ENCODE results near the gene IFITM5.

IFITM5 gene

DNA sequence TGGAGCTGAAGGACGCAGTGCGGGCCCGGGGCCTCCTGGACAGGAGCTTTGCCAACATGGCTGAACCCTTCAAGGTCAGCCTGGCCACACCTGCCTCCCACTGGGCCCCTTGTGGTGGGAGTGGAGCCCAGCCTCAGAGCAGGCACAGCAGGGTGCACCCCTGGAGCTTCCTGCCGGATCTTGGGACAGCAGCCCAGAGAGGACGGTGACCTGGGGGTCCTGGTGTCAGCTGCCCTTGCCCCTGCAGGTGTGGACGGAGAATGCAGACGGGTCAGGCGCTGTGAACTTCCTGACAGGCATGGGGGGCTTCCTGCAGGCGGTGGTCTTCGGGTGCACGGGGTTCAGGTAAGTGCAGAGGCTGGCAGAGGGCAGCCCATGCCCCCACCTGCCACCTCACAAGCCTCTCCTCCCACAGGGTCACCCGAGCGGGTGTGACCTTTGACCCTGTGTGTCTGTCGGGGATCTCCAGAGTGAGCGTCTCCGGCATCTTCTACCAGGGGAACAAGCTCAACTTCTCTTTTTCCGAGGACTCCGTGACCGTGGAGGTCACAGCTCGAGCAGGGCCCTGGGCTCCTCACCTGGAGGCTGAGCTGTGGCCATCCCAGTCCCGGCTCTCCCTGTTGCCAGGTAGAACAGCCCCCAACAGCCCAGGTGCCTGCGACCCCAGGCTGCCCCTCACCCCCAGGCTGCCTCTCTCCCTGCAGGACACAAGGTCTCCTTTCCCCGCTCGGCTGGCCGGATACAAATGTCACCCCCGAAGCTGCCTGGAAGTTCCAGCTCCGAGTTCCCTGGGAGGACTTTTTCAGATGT is 5.3 kb downstream of the IFITM5 start:
- TF ChIP-seq GLIS1 (tag by site-specific recombination; IDR thresholded peaks at IDR 0.05) = peak; percentile 60
- no peak for TF ChIP-seq ZNF473 (tag by site-specific recombination; IDR thresholded peaks at IDR 0.05)
- TF ChIP-seq, protein P1, sequence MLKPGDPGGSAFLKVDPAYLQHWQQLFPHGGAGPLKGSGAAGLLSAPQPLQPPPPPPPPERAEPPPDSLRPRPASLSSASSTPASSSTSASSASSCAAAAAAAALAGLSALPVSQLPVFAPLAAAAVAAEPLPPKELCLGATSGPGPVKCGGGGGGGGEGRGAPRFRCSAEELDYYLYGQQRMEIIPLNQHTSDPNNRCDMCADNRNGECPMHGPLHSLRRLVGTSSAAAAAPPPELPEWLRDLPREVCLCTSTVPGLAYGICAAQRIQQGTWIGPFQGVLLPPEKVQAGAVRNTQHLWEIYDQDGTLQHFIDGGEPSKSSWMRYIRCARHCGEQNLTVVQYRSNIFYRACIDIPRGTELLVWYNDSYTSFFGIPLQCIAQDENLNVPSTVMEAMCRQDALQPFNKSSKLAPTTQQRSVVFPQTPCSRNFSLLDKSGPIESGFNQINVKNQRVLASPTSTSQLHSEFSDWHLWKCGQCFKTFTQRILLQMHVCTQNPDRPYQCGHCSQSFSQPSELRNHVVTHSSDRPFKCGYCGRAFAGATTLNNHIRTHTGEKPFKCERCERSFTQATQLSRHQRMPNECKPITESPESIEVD (tag by site-specific recombination; IDR thresholded peaks at IDR 0.05) = no peak
- no peak for TF ChIP-seq ZNF544 (tag by site-specific recombination; IDR thresholded peaks at IDR 0.05)
- TF ChIP-seq ZIC2 (tag by site-specific recombination; IDR thresholded peaks at IDR 0.05) = peak; percentile 58
- 0 out of 2 replicates have a peak, but pooled peaks have one; percentile 42 for TF ChIP-seq BCL11B (tag by site-specific recombination; IDR thresholded peaks at IDR 0.05; ENCODE audit: low read depth)
- TF ChIP-seq HOXA7 (CRISPR knock-in tag; IDR thresholded peaks at IDR 0.05; ENCODE audit: borderline replicate concordance) = no peak
- TF ChIP-seq EGR2 (tag by site-specific recombination; IDR thresholded peaks at IDR 0.05; ENCODE audit: low read depth) = no peak
- TF ChIP-seq, protein P2, sequence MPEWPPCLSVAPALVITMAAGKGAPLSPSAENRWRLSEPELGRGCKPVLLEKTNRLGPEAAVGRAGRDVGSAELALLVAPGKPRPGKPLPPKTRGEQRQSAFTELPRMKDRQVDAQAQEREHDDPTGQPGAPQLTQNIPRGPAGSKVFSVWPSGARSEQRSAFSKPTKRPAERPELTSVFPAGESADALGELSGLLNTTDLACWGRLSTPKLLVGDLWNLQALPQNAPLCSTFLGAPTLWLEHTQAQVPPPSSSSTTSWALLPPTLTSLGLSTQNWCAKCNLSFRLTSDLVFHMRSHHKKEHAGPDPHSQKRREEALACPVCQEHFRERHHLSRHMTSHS (tag by site-specific recombination; IDR thresholded peaks at IDR 0.05) = no peak
- no peak for TF ChIP-seq ZNF658 (tag by site-specific recombination; IDR thresholded peaks at IDR 0.05)
- TF ChIP-seq ZFP3 (tag by site-specific recombination; IDR thresholded peaks at IDR 0.05; ENCODE audit: low read depth) = no peak
- no peak for TF ChIP-seq ZSCAN4 (tag by site-specific recombination; IDR thresholded peaks at IDR 0.05)
- TF ChIP-seq ZNF19 (tag by site-specific recombination; IDR thresholded peaks at IDR 0.05; ENCODE audit: low read depth) = no peak
- TF ChIP-seq ZNF221 (tag by site-specific recombination; IDR thresholded peaks at IDR 0.05; ENCODE audit: borderline replicate concordance) = no peak
- Histone ChIP-seq H3K36me3 (ENCODE audit: control insufficient read depth in 2 of 2, insufficient read depth in 1 of 2, low read length in 2 of 2) (peaks cover 0 to 32% of the 10 kb centered on the region in 2 experiments; a peak in 1 of 3 replicates), H3K4me1 (ENCODE audit: control insufficient read depth, insufficient read depth, low read length) (no peaks in the 10 kb centered on the region), H3K4me3 (ENCODE audit: low read depth, low read length) (no peak overlapping the region), H3K27ac (ENCODE audit: extremely low read depth, low read depth, low read length) (no peak overlapping the region), H3K9me3 (ENCODE audit: control insufficient read depth, insufficient read depth, low read depth, low read length) (no peaks in the 10 kb centered on the region)
- CTCF ChIA-PET = interaction anchor here (0.9 to 2.2 kb wide), 3 partner anchors 10 to 43 kb away, joined by 3 to 8 read pairs (median 5); no protein-coding TSS in a partner anchor
- POLR2A ChIA-PET = interaction anchor here (1.0 kb wide), 1 partner anchor 55 kb away, joined by 3 read pairs; no protein-coding TSS in a partner anchor

DNA sequence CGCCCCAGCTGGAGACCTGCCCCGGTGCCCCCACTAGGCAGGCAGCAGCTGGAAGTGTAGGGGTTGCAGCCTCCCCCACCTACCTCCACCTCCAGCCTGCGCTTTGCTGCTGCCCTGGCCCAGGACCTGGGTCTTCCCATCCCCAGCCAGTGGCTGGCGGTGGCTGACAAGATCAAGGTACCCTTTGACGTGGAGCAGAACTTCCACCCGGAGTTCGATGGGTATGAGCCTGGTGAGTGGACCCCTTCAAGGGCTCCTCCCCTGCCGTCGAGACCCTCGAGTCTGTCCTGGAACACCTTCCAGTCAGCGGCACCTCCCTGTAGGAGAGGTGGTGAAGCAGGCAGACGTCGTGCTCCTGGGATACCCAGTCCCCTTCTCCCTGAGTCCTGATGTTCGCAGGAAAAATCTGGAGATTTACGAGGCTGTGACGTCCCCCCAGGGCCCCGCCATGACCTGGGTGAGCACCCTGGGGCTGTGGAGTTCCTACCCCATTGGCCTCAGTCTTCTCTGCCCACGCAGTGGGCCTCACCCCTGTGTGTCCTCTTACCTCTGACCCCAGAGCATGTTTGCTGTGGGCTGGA is 6.0 kb downstream of the IFITM5 start:
- CTCF ChIA-PET = interaction anchor here (0.9 to 2.2 kb wide), 2 partner anchors 13 to 43 kb away, joined by 5 to 8 read pairs; no protein-coding TSS in a partner anchor
- POLR2A ChIA-PET = interaction anchor here (1.0 kb wide), 1 partner anchor 55 kb away, joined by 3 read pairs; no protein-coding TSS in a partner anchor

More for the DNA sequence above, 6.0 kb downstream of the IFITM5 start:
- H3K4me3 ChIP-seq (ENCODE audit: low read depth, low read length) = no peak overlapping the region
- peaks cover 0 to 32% of the 10 kb centered on the region in 2 experiments; a peak in 1 of 3 replicates for H3K36me3 ChIP-seq (ENCODE audit: control insufficient read depth in 2 of 2, insufficient read depth in 1 of 2, low read length in 2 of 2)
- TF ChIP-seq, protein P3, sequence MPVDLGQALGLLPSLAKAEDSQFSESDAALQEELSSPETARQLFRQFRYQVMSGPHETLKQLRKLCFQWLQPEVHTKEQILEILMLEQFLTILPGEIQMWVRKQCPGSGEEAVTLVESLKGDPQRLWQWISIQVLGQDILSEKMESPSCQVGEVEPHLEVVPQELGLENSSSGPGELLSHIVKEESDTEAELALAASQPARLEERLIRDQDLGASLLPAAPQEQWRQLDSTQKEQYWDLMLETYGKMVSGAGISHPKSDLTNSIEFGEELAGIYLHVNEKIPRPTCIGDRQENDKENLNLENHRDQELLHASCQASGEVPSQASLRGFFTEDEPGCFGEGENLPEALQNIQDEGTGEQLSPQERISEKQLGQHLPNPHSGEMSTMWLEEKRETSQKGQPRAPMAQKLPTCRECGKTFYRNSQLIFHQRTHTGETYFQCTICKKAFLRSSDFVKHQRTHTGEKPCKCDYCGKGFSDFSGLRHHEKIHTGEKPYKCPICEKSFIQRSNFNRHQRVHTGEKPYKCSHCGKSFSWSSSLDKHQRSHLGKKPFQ (tag by site-specific recombination; IDR thresholded peaks at IDR 0.05) = no peak
- TF ChIP-seq ZNF513 (tag by site-specific recombination; IDR thresholded peaks at IDR 0.05) (no peak), ZNF791 (tag by site-specific recombination; IDR thresholded peaks at IDR 0.05) (no peak), ZNF544 (tag by site-specific recombination; IDR thresholded peaks at IDR 0.05) (no peak), HOXC10 (CRISPR knock-in tag; IDR thresholded peaks at IDR 0.05) (no peak), SP7 (tag by site-specific recombination; IDR thresholded peaks at IDR 0.05) (no peak), ZNF48 (tag by site-specific recombination; IDR thresholded peaks at IDR 0.05) (no peak), ZNF677 (tag by site-specific recombination; IDR thresholded peaks at IDR 0.05) (no peak)
- H3K9me3 ChIP-seq (ENCODE audit: control insufficient read depth, insufficient read depth, low read depth, low read length) = no peaks in the 10 kb centered on the region
- no peak overlapping the region for H3K27ac ChIP-seq (ENCODE audit: extremely low read depth, low read depth, low read length)
- no peaks in the 10 kb centered on the region for H3K4me1 ChIP-seq (ENCODE audit: control insufficient read depth, insufficient read depth, low read length)

All from HEK293 (cell line).